Mesenchymal stem cell (in vitro differentiated cells and primary cell): ENCODE measurements around the gene CBLN2. TPM values are rescaled to one million over a fixed set of nuclear protein-coding genes. Genes with fewer than 3 reads are reported as not detected.

Experiments
- DNase-seq: peaks from one replicate; pipeline ENCODE4 v3.0.0-alpha.2; 2013
- H2AFZ ChIP-seq: one replicate; pipeline ENCODE4 v1.6.1; 2013; ENCODE audit warnings: low read depth, mild to moderate bottlenecking, control low read depth, inconsistent platforms, low read length, moderate library complexity
- H2AK5ac ChIP-seq: 2 replicates; pipeline ENCODE4 v1.6.1; 2013; ENCODE audit warnings: low read length, moderate library complexity, mild to moderate bottlenecking, inconsistent platforms; ENCODE audit not compliant: severe bottlenecking
- H2BK120ac ChIP-seq: one replicate; pipeline ENCODE4 v1.6.1; 2013; ENCODE audit warnings: low read depth, mild to moderate bottlenecking, inconsistent platforms, low read length, moderate library complexity
- H2BK12ac ChIP-seq, 2 experiments: one replicate each; pipeline ENCODE4 v1.6.1; 2013; ENCODE audit warnings: inconsistent platforms in 2 of 2, low read length in 2 of 2, mild to moderate bottlenecking in 2 of 2, moderate library complexity in 2 of 2, control low read depth in 1 of 2
- H2BK15ac ChIP-seq: one replicate; pipeline ENCODE4 v1.6.1; 2013; ENCODE audit warnings: mild to moderate bottlenecking, low read depth, inconsistent platforms; ENCODE audit not compliant: poor library complexity, severe bottlenecking
- H2BK5ac ChIP-seq: 2 replicates; pipeline ENCODE4 v1.6.1; 2013; ENCODE audit warnings: low read depth, mild to moderate bottlenecking, low read length, control low read depth, inconsistent platforms; ENCODE audit not compliant: poor library complexity, severe bottlenecking
- H3K14ac ChIP-seq, 2 experiments: one replicate each; pipeline ENCODE4 v1.6.1; 2013; ENCODE audit warnings: inconsistent platforms in 2 of 2, low read length in 2 of 2, control low read depth in 1 of 2, mild to moderate bottlenecking in 1 of 2, moderate library complexity in 1 of 2
- H3K18ac ChIP-seq, 2 experiments: one replicate each; pipeline ENCODE4 v1.6.1; 2013; ENCODE audit warnings: inconsistent platforms in 2 of 2, low read length in 2 of 2, control low read depth in 1 of 2, low read depth in 1 of 2, mild to moderate bottlenecking in 1 of 2
- H3K23ac ChIP-seq, 2 experiments: one replicate each; pipeline ENCODE4 v1.6.1; 2013; ENCODE audit warnings: inconsistent platforms in 2 of 2, low read length in 2 of 2, mild to moderate bottlenecking in 2 of 2, moderate library complexity in 2 of 2, control low read depth in 1 of 2
- H3K27ac ChIP-seq: 2 replicates; pipeline ENCODE4 v1.5.1; 2013; ENCODE audit warnings: mild to moderate bottlenecking, moderate library complexity, low read length, control low read depth, inconsistent platforms; ENCODE audit not compliant: poor library complexity, severe bottlenecking
- H3K27me3 ChIP-seq, 2 experiments: 2 replicates each; pipeline versions ENCODE4 v1.6.1 to v1.7.0; 2013; ENCODE audit warnings: low read length in 2 of 2, mild to moderate bottlenecking in 2 of 2, moderate library complexity in 2 of 2, control low read depth in 1 of 2, inconsistent platforms in 1 of 2; ENCODE audit not compliant: control insufficient read depth in 1 of 2, insufficient read depth in 1 of 2
- H3K36me3 ChIP-seq, 2 experiments: 2 replicates each; pipeline versions ENCODE4 v1.6.1 to v1.7.0; 2013; ENCODE audit warnings: low read length in 2 of 2, control low read depth in 1 of 2, inconsistent platforms in 1 of 2, low read depth in 1 of 2, mild to moderate bottlenecking in 1 of 2; ENCODE audit not compliant: insufficient read depth in 2 of 2, control insufficient read depth in 1 of 2
- H3K4ac ChIP-seq, 2 experiments: one replicate each; pipeline ENCODE4 v1.6.1; 2013; ENCODE audit warnings: inconsistent platforms in 2 of 2, low read length in 2 of 2, mild to moderate bottlenecking in 2 of 2, moderate library complexity in 2 of 2, control low read depth in 1 of 2, low read depth in 1 of 2
- H3K4me1 ChIP-seq: 2 replicates; pipeline ENCODE4 v1.6.1; 2013; ENCODE audit warnings: low read depth, low read length, control low read depth; ENCODE audit not compliant: control insufficient read depth, insufficient read depth
- H3K4me2 ChIP-seq: 2 replicates; pipeline ENCODE4 v1.6.1; 2013; ENCODE audit warnings: low read length, mild to moderate bottlenecking, inconsistent platforms; ENCODE audit not compliant: poor library complexity, severe bottlenecking
- H3K4me3 ChIP-seq, 2 experiments: 2 replicates each; pipeline versions ENCODE4 v1.5.1 to v1.7.0; 2013; ENCODE audit warnings: low read length in 2 of 2, mild to moderate bottlenecking in 2 of 2, control low read depth in 1 of 2, low read depth in 1 of 2; ENCODE audit not compliant: insufficient read depth in 1 of 2
- H3K79me1 ChIP-seq: replicated peaks from 2 replicates; pipeline ENCODE4 v1.6.1; 2013; ENCODE audit warnings: mild to moderate bottlenecking, control low read depth, low read length, inconsistent platforms; ENCODE audit not compliant: poor library complexity, severe bottlenecking
- H3K9ac ChIP-seq: 2 replicates; pipeline ENCODE4 v1.7.0; 2013; ENCODE audit warnings: mild to moderate bottlenecking, low read length, moderate library complexity
- H3K9me3 ChIP-seq: 2 replicates; pipeline ENCODE4 v1.7.0; 2013; ENCODE audit warnings: mild to moderate bottlenecking, low read length; ENCODE audit not compliant: control insufficient read depth
- H4K8ac ChIP-seq: one replicate; pipeline ENCODE4 v1.6.1; 2013; ENCODE audit warnings: inconsistent platforms, mild to moderate bottlenecking, low read length, moderate library complexity
- H4K91ac ChIP-seq: one replicate; pipeline ENCODE4 v1.6.1; 2013; ENCODE audit warnings: mild to moderate bottlenecking, low read length, inconsistent platforms
- WGBS: methylation state at CpG from one replicate; pipeline ENCODE4 v1.1.7; 2013; ENCODE audit warnings: mixed read lengths; 5-methylcytosine and 5-hydroxymethylcytosine counted together
- polyA plus RNA-seq, 2 experiments: library from polyadenylated mRNA; stranded (reverse); fragments of 200-250 nt; gene quantifications; one replicate each; pipeline ENCODE4 v1.2.3, GENCODE V29; 2013

The CBLN2 gene
- polyA plus RNA-seq (2013, experiment 1 of 2), result not detected
- not detected for polyA plus RNA-seq (2013, experiment 2 of 2)

DNA sequence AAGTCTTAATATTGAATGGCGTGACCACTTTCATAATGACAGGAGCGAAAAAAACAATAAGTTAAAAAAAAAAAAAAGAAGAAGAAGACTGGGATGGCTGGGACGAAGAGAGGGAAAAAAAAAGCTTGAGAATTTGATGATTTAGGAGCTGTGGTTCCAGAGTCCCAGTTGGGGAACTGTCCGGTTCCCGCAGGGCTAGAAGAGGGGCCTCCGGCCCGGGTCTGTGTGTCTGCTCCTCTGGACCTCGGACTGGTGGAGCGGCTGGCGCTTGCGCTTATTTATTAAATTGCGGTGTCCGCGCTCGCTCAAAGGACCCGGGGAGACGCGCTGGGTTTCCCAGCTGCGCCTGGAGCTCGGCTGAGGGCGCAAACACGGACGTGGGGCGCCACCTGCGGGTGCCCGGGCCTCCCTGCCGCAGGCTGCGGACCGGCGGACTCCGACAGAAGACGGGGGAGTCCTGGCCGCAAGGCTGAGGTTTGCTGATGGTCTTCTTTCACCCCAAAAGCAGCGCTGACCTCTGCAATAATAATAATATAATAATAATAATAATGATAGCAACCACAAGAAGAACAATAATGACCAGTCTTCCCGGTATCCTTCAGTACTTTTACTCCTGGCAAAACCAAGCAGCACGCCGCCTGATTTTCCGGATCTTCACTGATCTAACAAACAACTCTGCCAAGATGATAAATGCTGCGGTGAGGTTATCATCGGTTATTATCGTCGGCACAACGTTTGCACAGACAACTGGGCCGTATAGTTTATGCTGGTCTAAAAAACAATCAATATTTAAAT is at the start of gene CBLN2:
Gene CBLN2, minus strand, starts transcription at position 251 of the 795 bp plus-strand sequence. CDS start 2,182 bp downstream, outside the sequence.
- H3K4ac ChIP-seq, result no peak within 1 kb of the TSS
- H2AK5ac ChIP-seq, result no peak within 1 kb of the TSS
- H2BK15ac ChIP-seq, result no peak within 1 kb of the TSS
- DNase-seq, result no peak
- no peaks in the 10 kb centered on the region for H3K36me3 ChIP-seq
- peak within 1 kb of the TSS; percentile 43 to 51 for H3K4me3 ChIP-seq
- H3K23ac ChIP-seq, result no peak within 1 kb of the TSS
- 28% methylated on average over 28 of the region's 44 CpGs for WGBS
- H2BK12ac ChIP-seq, result no peak within 1 kb of the TSS
- H3K79me1 ChIP-seq, result no peaks in the 10 kb centered on the region
- no peak within 1 kb of the TSS for H4K8ac ChIP-seq
- peaks cover 30 to 50% of the 10 kb centered on the region in 2 experiments for H3K27me3 ChIP-seq
- peak within 1 kb of the TSS; percentile 82 for H3K4me2 ChIP-seq
- H2BK120ac ChIP-seq, result no peak within 1 kb of the TSS
- peaks cover 14% of the 10 kb centered on the region for H3K4me1 ChIP-seq
- no peak within 1 kb of the TSS for H2BK5ac ChIP-seq
- no peaks in the 10 kb centered on the region for H3K9me3 ChIP-seq
- H3K18ac ChIP-seq, result no peak within 1 kb of the TSS
- H3K9ac ChIP-seq, result no peak within 1 kb of the TSS
- no peak within 1 kb of the TSS for H3K14ac ChIP-seq
- H3K27ac ChIP-seq, result no peak within 1 kb of the TSS
- H4K91ac ChIP-seq, result no peak within 1 kb of the TSS
- no peak within 1 kb of the TSS for H2AFZ ChIP-seq

DNA sequence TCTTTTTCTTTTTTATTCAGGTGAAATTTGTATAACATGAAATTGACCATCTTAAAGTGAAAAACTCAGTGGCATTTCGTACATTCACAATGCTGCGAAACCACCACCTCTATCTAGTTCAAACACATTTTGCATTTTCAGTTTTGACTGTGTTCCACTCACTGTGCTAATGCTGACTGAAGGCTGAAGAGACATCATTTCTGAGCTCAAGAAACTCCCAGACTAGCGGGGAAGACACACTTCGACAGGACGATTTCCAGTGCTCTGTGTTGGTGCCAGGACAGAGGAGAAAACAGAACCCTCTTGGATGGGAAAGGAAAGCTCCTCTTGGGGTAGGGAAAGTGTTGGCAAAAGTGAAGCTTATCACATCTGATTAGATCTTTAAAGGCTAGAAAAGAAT is 44.2 kb upstream of the CBLN2 start:
- Histone ChIP-seq H3K36me3 (no peaks in the 10 kb centered on the region), H3K9ac (no peak overlapping the region), H4K8ac (no peak overlapping the region), H3K79me1 (no peaks in the 10 kb centered on the region), H3K14ac (no peak overlapping the region), H3K9me3 (peaks cover 2% of the 10 kb centered on the region), H3K4me2 (no peak overlapping the region), H2AK5ac (no peak overlapping the region), H2BK12ac (no peak overlapping the region), H3K23ac (no peak overlapping the region), H3K4ac (no peak overlapping the region), H2BK120ac (no peak overlapping the region), H2BK5ac (no peak overlapping the region), H3K27ac (no peak overlapping the region), H3K4me1 (no peaks in the 10 kb centered on the region), H3K27me3 (no peaks in the 10 kb centered on the region), H4K91ac (no peak overlapping the region), H3K18ac (no peak overlapping the region), H2BK15ac (no peak overlapping the region), H3K4me3 (no peak overlapping the region), H2AFZ (no peak overlapping the region)
- 68% methylated on average over 5 of the region's 5 CpGs for WGBS
- no peak for DNase-seq

DNA sequence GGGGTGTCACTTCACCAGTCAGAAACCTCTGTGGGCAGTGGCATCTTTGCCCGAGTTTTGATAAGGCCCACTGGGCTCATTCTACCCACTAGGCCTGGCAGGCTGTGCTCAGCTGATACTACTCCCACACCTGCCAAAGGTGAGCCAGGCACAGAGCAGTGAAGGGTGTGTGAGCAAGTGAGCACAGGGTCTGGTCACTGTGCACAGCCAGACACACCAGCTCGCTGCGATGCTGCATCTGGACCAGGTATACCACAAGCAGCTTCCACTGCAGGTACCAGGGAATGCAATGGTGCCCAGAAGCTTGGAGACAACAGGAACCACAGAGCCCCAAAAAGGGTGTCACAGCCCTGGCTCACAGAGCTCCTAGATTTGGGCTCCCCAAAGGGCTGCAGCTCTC is 40.6 kb upstream of the CBLN2 start:
- H3K27me3 ChIP-seq, result no peaks in the 10 kb centered on the region
- H3K79me1 ChIP-seq, result no peaks in the 10 kb centered on the region
- no peak overlapping the region for H4K91ac ChIP-seq
- no peak for DNase-seq
- no peak overlapping the region for H3K23ac ChIP-seq
- WGBS, result 62% methylated on average over 3 of the region's 3 CpGs
- H3K9me3 ChIP-seq, result no peaks in the 10 kb centered on the region
- H3K14ac ChIP-seq, result no peak overlapping the region
- H3K18ac ChIP-seq, result no peak overlapping the region
- no peak overlapping the region for H3K27ac ChIP-seq
- no peak overlapping the region for H2AK5ac ChIP-seq
- no peak overlapping the region for H3K4ac ChIP-seq
- no peak overlapping the region for H3K9ac ChIP-seq
- H4K8ac ChIP-seq, result no peak overlapping the region
- no peak overlapping the region for H2BK15ac ChIP-seq
- no peak overlapping the region for H2BK5ac ChIP-seq
- H2AFZ ChIP-seq, result no peak overlapping the region
- H2BK120ac ChIP-seq, result no peak overlapping the region
- no peaks in the 10 kb centered on the region for H3K4me1 ChIP-seq
- no peak overlapping the region for H3K4me3 ChIP-seq
- H2BK12ac ChIP-seq, result no peak overlapping the region
- no peak overlapping the region for H3K4me2 ChIP-seq
- no peaks in the 10 kb centered on the region for H3K36me3 ChIP-seq

DNA sequence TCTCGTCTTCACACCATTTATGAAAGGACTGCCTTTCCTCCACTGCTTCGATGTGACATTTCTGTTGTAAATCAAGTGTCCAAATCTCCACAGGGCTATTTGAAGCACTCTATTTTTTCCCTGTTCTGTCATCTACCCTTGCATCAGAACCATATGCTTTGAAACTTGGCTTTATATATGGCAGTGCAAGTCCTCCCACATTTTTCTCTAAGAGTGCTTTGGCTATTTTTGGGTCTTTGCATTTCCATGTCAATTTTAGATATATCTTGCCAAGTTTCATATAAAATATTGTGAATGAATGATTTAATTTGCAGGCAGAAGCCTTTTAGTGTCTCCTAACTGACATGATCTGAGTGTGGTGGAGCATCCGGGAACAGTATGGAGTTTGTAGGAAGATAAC is 37.8 kb upstream of the CBLN2 start:
- Histone ChIP-seq H3K14ac (no peak overlapping the region), H2BK12ac (no peak overlapping the region), H2AFZ (no peak overlapping the region), H3K27me3 (no peaks in the 10 kb centered on the region), H3K18ac (no peak overlapping the region), H4K91ac (no peak overlapping the region), H2BK120ac (no peak overlapping the region), H2BK5ac (peak overlapping the region; percentile 63), H3K4ac (no peak overlapping the region), H3K4me3 (no peak overlapping the region), H3K36me3 (no peaks in the 10 kb centered on the region), H3K23ac (no peak overlapping the region), H2AK5ac (no peak overlapping the region), H2BK15ac (no peak overlapping the region), H3K79me1 (no peaks in the 10 kb centered on the region), H4K8ac (no peak overlapping the region), H3K27ac (no peak overlapping the region), H3K4me1 (no peaks in the 10 kb centered on the region), H3K9ac (no peak overlapping the region), H3K4me2 (no peak overlapping the region), H3K9me3 (no peaks in the 10 kb centered on the region)
- 47% methylated on average over 3 of the region's 3 CpGs for WGBS
- no peak for DNase-seq
